ENCODE results near the gene KCTD16. TPM values are rescaled to one million over a fixed set of nuclear protein-coding genes. Genes with fewer than 3 reads are reported as not detected.

KCTD16 gene
- polyA plus RNA-seq, 1 donor, result 2.6 TPM

DNA sequence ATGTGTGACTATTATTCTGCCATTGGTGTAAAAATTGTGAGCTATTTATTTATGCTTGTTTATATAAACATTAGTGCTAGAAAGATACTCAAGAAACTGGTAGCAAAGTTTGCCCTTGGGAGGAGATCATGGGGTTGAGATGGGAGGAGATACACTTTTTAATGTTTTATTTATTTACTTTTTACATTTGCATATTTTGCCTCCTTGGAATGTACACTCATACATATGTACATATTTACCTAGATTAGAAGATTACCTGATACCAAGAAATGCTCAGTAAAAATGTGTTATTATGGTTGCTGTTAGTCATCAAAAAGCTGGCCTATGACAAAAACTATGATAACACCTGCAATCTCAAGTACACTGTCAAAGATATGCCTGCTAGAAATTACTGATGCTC, 195.2 kb downstream of the KCTD16 start:
- no peak for DNase-seq
- Histone ChIP-seq H3K27me3 (ENCODE audit: control insufficient read depth, insufficient read depth, low read length) (no peaks in the 10 kb centered on the region), H3K36me3 (ENCODE audit: control insufficient read depth, insufficient read depth, low read length) (no peaks in the 10 kb centered on the region), H3K4me3 (ENCODE audit: low read length) (no peak overlapping the region), H3K9me3 (ENCODE audit: control insufficient read depth, low read depth, low read length) (no peaks in the 10 kb centered on the region), H3K4me1 (ENCODE audit: control insufficient read depth, insufficient read depth, low read length) (peaks cover 15% of the 10 kb centered on the region), H3K27ac (ENCODE audit: low read length) (no peak overlapping the region)

DNA sequence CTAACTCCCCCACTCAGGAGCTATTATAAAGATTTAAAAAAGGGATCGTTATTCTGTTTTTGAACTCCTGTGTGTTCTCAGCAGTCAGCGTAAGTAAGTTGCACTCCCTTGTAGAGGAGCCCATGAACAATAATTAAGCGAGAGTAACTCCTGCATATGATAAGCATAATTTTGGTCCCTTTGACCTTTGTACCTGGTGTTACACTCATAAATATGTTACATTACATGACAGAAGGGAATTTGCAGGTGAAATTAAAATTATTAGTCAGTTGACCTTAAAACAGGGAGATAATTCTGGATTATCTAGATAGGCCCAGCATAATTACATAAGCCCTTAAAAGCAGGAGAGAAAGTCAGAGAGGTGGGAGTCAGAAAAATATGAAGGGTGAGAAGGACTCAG, 197.3 kb downstream of the KCTD16 start:
- no CpG with 5 or more reads among the region's 3 CpGs for WGBS (ENCODE audit: insufficient coverage, low lambda C conversion rate)
- Histone ChIP-seq H3K9me3 (ENCODE audit: control insufficient read depth, low read depth, low read length) (no peaks in the 10 kb centered on the region), H3K36me3 (ENCODE audit: control insufficient read depth, insufficient read depth, low read length) (no peaks in the 10 kb centered on the region), H3K27ac (ENCODE audit: low read length) (peak overlapping the region; percentile 2), H3K4me1 (ENCODE audit: control insufficient read depth, insufficient read depth, low read length) (peaks cover 15% of the 10 kb centered on the region), H3K4me3 (ENCODE audit: low read length) (no peak overlapping the region), H3K27me3 (ENCODE audit: control insufficient read depth, insufficient read depth, low read length) (no peaks in the 10 kb centered on the region)
- DNase-seq, result peak; percentile 15 to 53

DNA sequence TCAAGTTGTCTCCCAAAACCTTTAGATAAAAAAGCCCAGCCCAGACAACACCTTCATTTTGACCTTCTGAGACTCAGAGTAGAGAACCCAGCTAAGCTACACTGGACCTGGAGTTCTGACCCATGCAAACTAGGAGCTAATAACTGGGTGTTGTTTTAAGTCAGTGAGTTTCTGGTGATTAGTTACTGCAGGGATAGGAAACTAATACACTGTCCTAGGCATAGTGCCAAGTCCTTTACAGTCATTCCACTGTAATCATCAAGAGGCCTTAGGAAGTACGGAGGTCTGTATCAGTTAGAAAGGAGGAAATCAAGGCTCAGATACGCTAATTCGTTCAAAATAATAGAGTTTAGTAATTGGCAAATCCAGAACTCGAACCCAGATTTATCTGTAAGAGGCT, 197.9 kb downstream of the KCTD16 start:
- no peaks in the 10 kb centered on the region for H3K27me3 ChIP-seq (ENCODE audit: control insufficient read depth, insufficient read depth, low read length)
- H3K4me1 ChIP-seq (ENCODE audit: control insufficient read depth, insufficient read depth, low read length), result peaks cover 15% of the 10 kb centered on the region
- peak; percentile 42 to 79 for DNase-seq
- H3K36me3 ChIP-seq (ENCODE audit: control insufficient read depth, insufficient read depth, low read length), result no peaks in the 10 kb centered on the region
- no peaks in the 10 kb centered on the region for H3K9me3 ChIP-seq (ENCODE audit: control insufficient read depth, low read depth, low read length)
- H3K4me3 ChIP-seq (ENCODE audit: low read length), result no peak overlapping the region
- WGBS (ENCODE audit: insufficient coverage, low lambda C conversion rate), result no CpG with 5 or more reads among the region's 4 CpGs
- peak overlapping the region; percentile 2 for H3K27ac ChIP-seq (ENCODE audit: low read length)

DNA sequence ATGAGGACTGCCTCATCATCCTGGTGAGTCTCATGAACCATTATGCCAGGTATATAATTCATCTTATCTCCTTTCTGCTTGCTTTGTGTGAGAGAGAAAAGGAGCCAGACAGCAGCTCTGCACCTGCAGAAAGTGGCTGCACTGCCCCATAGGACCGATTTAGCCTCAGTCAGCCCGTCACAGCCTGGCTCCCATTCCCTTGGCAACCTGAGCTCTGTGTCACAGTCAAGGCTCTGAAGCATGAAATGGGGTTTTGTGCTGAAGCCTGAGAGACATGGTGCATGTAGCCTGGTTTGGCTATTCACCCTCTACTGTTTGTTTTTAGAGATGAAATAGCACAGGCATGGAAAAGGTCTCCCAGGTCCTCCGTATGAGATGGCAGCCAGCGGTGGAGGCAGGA, 198.3 kb downstream of the KCTD16 start:
- no peak overlapping the region for H3K4me3 ChIP-seq (ENCODE audit: low read length)
- H3K36me3 ChIP-seq (ENCODE audit: control insufficient read depth, insufficient read depth, low read length), result no peaks in the 10 kb centered on the region
- H3K27ac ChIP-seq (ENCODE audit: low read length), result peak overlapping the region; percentile 2
- no peak for DNase-seq
- no CpG with 5 or more reads among the region's 4 CpGs for WGBS (ENCODE audit: insufficient coverage, low lambda C conversion rate)
- no peaks in the 10 kb centered on the region for H3K27me3 ChIP-seq (ENCODE audit: control insufficient read depth, insufficient read depth, low read length)
- H3K4me1 ChIP-seq (ENCODE audit: control insufficient read depth, insufficient read depth, low read length), result peaks cover 15% of the 10 kb centered on the region
- H3K9me3 ChIP-seq (ENCODE audit: control insufficient read depth, low read depth, low read length), result no peaks in the 10 kb centered on the region

DNA sequence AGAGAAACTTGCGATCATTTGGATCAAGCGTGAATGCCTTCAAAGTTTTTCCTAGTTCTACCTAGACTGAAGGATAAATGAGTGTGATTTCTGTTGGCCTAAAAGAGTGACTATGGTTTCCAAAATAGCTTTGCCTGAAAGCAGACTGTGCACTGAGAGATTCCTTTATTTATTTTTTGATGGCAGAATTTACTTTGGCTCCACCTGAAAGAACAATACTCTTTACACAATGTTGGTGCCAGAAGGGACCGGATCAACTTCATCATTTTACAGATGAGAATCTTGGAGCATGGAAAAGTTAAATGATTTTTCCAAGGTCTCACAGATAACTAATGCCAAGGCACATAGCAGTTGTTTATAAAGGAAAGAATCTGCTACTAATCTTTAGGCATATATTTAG, 199.6 kb downstream of the KCTD16 start:
- no peaks in the 10 kb centered on the region for H3K27me3 ChIP-seq (ENCODE audit: control insufficient read depth, insufficient read depth, low read length)
- peaks cover 15% of the 10 kb centered on the region for H3K4me1 ChIP-seq (ENCODE audit: control insufficient read depth, insufficient read depth, low read length)
- no peak overlapping the region for H3K27ac ChIP-seq (ENCODE audit: low read length)
- no peak for DNase-seq
- no peaks in the 10 kb centered on the region for H3K9me3 ChIP-seq (ENCODE audit: control insufficient read depth, low read depth, low read length)
- no peaks in the 10 kb centered on the region for H3K36me3 ChIP-seq (ENCODE audit: control insufficient read depth, insufficient read depth, low read length)
- WGBS (ENCODE audit: insufficient coverage, low lambda C conversion rate), result 90% methylated on average over 1 of the region's 3 CpGs
- no peak overlapping the region for H3K4me3 ChIP-seq (ENCODE audit: low read length)

DNA sequence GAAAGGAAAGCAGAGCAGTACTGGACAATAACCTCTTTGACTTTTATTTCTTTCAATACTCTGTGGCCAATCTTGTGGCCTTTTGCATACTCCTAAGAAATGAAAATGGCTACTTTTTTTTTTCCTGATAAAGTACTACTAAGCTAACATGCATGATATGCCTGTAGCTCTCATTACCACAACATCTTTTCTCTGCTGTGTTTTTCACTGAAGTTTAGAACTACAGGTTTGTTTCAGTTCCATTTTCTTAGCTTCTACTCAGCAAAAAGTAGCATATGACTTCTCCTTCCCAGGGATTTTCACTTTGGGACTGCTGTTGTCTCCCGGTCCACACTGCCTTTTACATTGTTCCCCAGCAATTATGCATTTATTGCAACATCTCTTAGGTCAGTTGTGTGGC, 204.0 kb downstream of the KCTD16 start:
- Histone ChIP-seq H3K4me3 (ENCODE audit: low read length) (no peak overlapping the region), H3K4me1 (ENCODE audit: control insufficient read depth, insufficient read depth, low read length) (no peaks in the 10 kb centered on the region), H3K27me3 (ENCODE audit: control insufficient read depth, insufficient read depth, low read length) (no peaks in the 10 kb centered on the region), H3K36me3 (ENCODE audit: control insufficient read depth, insufficient read depth, low read length) (no peaks in the 10 kb centered on the region), H3K27ac (ENCODE audit: low read length) (no peak overlapping the region), H3K9me3 (ENCODE audit: control insufficient read depth, low read depth, low read length) (no peaks in the 10 kb centered on the region)
- DNase-seq, result no peak
- WGBS (ENCODE audit: insufficient coverage, low lambda C conversion rate), result no CpG with 5 or more reads among the region's 1 CpG

DNA sequence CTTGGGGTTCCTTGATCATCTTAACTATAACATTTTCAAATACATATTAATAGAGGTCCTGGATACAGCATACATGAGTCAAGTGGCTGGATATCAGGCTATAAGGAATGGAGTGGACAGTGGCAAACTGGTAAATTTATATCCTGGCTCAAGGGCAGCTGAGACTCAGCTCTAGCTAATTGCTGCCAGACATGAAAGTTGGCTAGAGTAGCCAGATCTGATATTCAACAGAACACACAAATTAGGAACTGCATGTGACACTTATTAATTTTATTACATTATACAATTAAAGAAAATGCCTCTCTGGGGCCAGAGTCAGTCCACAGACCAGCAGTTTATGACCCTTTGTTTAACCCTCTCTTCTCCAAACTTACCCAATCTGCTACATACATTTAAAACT, 206.5 kb downstream of the KCTD16 start:
- no peak for DNase-seq
- peaks cover 10% of the 10 kb centered on the region for H3K9me3 ChIP-seq (ENCODE audit: control insufficient read depth, low read depth, low read length)
- no peaks in the 10 kb centered on the region for H3K27me3 ChIP-seq (ENCODE audit: control insufficient read depth, insufficient read depth, low read length)
- no peak overlapping the region for H3K4me3 ChIP-seq (ENCODE audit: low read length)
- H3K36me3 ChIP-seq (ENCODE audit: control insufficient read depth, insufficient read depth, low read length), result no peaks in the 10 kb centered on the region
- H3K27ac ChIP-seq (ENCODE audit: low read length), result no peak overlapping the region
- no peaks in the 10 kb centered on the region for H3K4me1 ChIP-seq (ENCODE audit: control insufficient read depth, insufficient read depth, low read length)

DNA sequence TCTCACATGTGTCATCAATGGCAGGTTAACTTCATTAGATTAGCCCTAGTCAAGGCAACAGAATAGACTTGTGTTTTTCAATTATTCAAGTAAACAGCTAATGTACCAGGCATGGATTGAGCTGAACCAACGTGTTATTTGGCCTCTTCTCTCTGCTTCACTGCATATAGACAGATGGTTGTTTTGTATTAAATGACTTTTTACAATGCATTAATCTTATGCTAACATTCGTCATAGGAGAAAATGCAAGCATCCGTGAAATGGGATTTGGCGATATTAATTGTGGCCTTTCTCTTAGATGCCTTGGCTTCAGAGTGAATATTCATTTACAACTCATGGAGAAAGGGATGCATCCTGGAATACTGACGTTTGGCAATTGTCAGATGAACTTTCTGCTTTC, 208.0 kb downstream of the KCTD16 start:
- H3K27ac ChIP-seq (ENCODE audit: low read length), result no peak overlapping the region
- H3K9me3 ChIP-seq (ENCODE audit: control insufficient read depth, low read depth, low read length), result peaks cover 10% of the 10 kb centered on the region
- no peak overlapping the region for H3K4me3 ChIP-seq (ENCODE audit: low read length)
- H3K36me3 ChIP-seq (ENCODE audit: control insufficient read depth, insufficient read depth, low read length), result no peaks in the 10 kb centered on the region
- WGBS (ENCODE audit: insufficient coverage, low lambda C conversion rate), result 100% methylated on average over 1 of the region's 5 CpGs
- DNase-seq, result no peak
- no peaks in the 10 kb centered on the region for H3K4me1 ChIP-seq (ENCODE audit: control insufficient read depth, insufficient read depth, low read length)
- no peaks in the 10 kb centered on the region for H3K27me3 ChIP-seq (ENCODE audit: control insufficient read depth, insufficient read depth, low read length)

DNA sequence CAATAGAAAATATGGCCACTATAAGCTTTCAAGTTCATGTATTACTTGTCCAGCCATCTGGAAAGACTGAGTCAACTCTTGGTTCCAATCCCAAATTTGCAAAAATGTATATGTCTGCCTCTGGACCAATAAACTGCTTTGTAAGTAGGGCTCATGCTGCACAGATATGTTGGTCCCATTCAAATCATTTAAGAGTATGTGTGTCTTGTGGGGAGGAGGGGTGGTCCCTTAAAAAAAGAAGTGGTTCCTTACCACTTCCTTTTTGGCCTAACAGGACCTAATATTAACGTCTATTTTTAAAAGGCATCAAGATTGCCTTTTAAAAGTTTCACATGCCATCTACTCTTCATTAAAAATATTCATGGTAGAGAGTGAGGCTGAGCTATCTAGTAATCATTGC, 214.9 kb downstream of the KCTD16 start:
- Histone ChIP-seq H3K36me3 (ENCODE audit: control insufficient read depth, insufficient read depth, low read length) (no peaks in the 10 kb centered on the region), H3K4me1 (ENCODE audit: control insufficient read depth, insufficient read depth, low read length) (no peaks in the 10 kb centered on the region), H3K9me3 (ENCODE audit: control insufficient read depth, low read depth, low read length) (peaks cover 8% of the 10 kb centered on the region), H3K27me3 (ENCODE audit: control insufficient read depth, insufficient read depth, low read length) (no peaks in the 10 kb centered on the region), H3K4me3 (ENCODE audit: low read length) (no peak overlapping the region), H3K27ac (ENCODE audit: low read length) (no peak overlapping the region)
- DNase-seq, result no peak
- WGBS (ENCODE audit: insufficient coverage, low lambda C conversion rate), result 60% methylated on average over 1 of the region's 1 CpG

DNA sequence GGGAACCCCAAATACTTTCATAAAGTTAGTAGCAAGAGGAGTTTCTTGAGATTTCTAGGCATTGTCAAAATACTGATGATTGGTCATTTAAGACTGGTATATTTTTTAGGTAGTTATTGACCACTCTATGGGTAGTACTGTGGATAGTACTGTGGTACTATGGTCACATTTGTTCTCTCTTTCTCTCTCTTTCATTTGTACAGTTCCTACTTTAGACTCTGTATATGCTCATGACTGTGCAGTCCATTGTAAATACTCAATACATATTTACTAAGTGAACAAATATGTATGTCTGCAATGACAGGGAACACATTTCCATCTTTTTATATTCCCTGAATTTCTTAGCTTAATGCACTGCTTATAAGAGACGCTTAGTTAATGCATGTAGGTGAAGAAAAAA, 215.6 kb downstream of the KCTD16 start:
- 83% methylated on average over 1 of the region's 1 CpG for WGBS (ENCODE audit: insufficient coverage, low lambda C conversion rate)
- H3K4me3 ChIP-seq (ENCODE audit: low read length), result no peak overlapping the region
- peaks cover 2% of the 10 kb centered on the region for H3K9me3 ChIP-seq (ENCODE audit: control insufficient read depth, low read depth, low read length)
- H3K36me3 ChIP-seq (ENCODE audit: control insufficient read depth, insufficient read depth, low read length), result no peaks in the 10 kb centered on the region
- DNase-seq, result no peak
- H3K27ac ChIP-seq (ENCODE audit: low read length), result no peak overlapping the region
- H3K27me3 ChIP-seq (ENCODE audit: control insufficient read depth, insufficient read depth, low read length), result no peaks in the 10 kb centered on the region
- no peaks in the 10 kb centered on the region for H3K4me1 ChIP-seq (ENCODE audit: control insufficient read depth, insufficient read depth, low read length)

DNA sequence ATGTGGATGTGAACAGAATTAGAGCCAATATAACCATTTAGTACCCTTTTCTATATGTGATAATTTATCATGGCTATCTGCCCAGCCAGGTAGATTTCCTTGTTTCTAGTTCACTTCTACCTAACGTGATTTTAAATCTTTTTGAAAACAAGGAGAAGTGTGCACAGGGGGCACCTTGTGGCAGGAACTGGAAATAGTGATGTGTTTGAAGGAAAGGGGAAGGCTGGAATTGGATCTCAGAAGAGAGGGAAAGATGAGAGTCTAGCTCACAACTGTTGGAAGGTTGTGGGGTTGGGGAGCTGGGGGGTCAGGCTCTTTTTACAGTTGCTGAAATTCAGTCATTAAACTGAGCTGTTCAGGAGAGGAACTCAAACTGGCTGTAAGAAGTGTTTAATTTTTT, 219.5 kb downstream of the KCTD16 start:
- no peak overlapping the region for H3K27ac ChIP-seq (ENCODE audit: low read length)
- H3K36me3 ChIP-seq (ENCODE audit: control insufficient read depth, insufficient read depth, low read length), result no peaks in the 10 kb centered on the region
- DNase-seq, result peak; percentile 13 to 15
- no peaks in the 10 kb centered on the region for H3K4me1 ChIP-seq (ENCODE audit: control insufficient read depth, insufficient read depth, low read length)
- H3K4me3 ChIP-seq (ENCODE audit: low read length), result no peak overlapping the region
- H3K27me3 ChIP-seq (ENCODE audit: control insufficient read depth, insufficient read depth, low read length), result no peaks in the 10 kb centered on the region
- H3K9me3 ChIP-seq (ENCODE audit: control insufficient read depth, low read depth, low read length), result no peaks in the 10 kb centered on the region
- no CpG with 5 or more reads among the region's 1 CpG for WGBS (ENCODE audit: insufficient coverage, low lambda C conversion rate)

Measured in large intestine (tissue), 3 donors.